ENCODE results near the gene ITSN1. TPM values are rescaled to one million over a fixed set of nuclear protein-coding genes. Genes with fewer than 3 reads are reported as not detected.

Gene ITSN1
- total RNA-seq, 2 donors from 2014 or later = 15.0 to 47.5 TPM

- Histone ChIP-seq H3K4me3 (no peak overlapping the region), H3K27me3 (no peaks in the 10 kb centered on the region), H3K4me1 (peaks cover 7% of the 10 kb centered on the region), H3K36me3 (replicated peaks in 1 of 2; ENCODE audit: insufficient read depth in 1 of 2, low read depth in 2 of 2) (peaks cover 0 to 8% of the 10 kb centered on the region in 2 donors), H3K9me3 (no peaks in the 10 kb centered on the region), H3K27ac (peak overlapping the region in 1 of 4 donors; percentile 54)
- intact Hi-C loops (cut with DNase I) = no loop called here
- ATAC-seq (no peak), DNase-seq (no peak)
- WGBS, 2 donors = 89 to 93% methylated on average over 3 of the region's 3 CpGs
- no peak for TF ChIP-seq POLR2A (IDR thresholded peaks at IDR 0.05)
- TF ChIP-seq, protein P1, sequence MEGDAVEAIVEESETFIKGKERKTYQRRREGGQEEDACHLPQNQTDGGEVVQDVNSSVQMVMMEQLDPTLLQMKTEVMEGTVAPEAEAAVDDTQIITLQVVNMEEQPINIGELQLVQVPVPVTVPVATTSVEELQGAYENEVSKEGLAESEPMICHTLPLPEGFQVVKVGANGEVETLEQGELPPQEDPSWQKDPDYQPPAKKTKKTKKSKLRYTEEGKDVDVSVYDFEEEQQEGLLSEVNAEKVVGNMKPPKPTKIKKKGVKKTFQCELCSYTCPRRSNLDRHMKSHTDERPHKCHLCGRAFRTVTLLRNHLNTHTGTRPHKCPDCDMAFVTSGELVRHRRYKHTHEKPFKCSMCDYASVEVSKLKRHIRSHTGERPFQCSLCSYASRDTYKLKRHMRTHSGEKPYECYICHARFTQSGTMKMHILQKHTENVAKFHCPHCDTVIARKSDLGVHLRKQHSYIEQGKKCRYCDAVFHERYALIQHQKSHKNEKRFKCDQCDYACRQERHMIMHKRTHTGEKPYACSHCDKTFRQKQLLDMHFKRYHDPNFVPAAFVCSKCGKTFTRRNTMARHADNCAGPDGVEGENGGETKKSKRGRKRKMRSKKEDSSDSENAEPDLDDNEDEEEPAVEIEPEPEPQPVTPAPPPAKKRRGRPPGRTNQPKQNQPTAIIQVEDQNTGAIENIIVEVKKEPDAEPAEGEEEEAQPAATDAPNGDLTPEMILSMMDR (IDR thresholded peaks at IDR 0.05) = no peak
Measured at GRCh38 chr21:33898586-33898985, 256.3 kb downstream of the ITSN1 start.

- H3K36me3 ChIP-seq (replicated peaks in 1 of 2; ENCODE audit: insufficient read depth in 1 of 2, low read depth in 2 of 2) = peaks cover 0 to 14% of the 10 kb centered on the region in 2 donors
- TF ChIP-seq, protein P1 (IDR thresholded peaks at IDR 0.05) = no peak
- no peak for TF ChIP-seq POLR2A (IDR thresholded peaks at IDR 0.05)
- H3K9me3 ChIP-seq = no peaks in the 10 kb centered on the region
- intact Hi-C loops (cut with DNase I) = no loop called here
- WGBS, 2 donors = 61 to 71% methylated on average over 5 of the region's 5 CpGs
- peak in 3 of 4 donors; percentile 24 to 43 (median 27) for DNase-seq
- peak; percentile 68 for ATAC-seq
- H3K27ac ChIP-seq = peak overlapping the region in 2 of 4 donors; percentile 13 to 54
- no peaks in the 10 kb centered on the region for H3K27me3 ChIP-seq
- peaks cover 7% of the 10 kb centered on the region for H3K4me1 ChIP-seq
- no peak overlapping the region for H3K4me3 ChIP-seq
Measured at GRCh38 chr21:33899199-33899598, 256.9 kb downstream of the ITSN1 start.

DNA sequence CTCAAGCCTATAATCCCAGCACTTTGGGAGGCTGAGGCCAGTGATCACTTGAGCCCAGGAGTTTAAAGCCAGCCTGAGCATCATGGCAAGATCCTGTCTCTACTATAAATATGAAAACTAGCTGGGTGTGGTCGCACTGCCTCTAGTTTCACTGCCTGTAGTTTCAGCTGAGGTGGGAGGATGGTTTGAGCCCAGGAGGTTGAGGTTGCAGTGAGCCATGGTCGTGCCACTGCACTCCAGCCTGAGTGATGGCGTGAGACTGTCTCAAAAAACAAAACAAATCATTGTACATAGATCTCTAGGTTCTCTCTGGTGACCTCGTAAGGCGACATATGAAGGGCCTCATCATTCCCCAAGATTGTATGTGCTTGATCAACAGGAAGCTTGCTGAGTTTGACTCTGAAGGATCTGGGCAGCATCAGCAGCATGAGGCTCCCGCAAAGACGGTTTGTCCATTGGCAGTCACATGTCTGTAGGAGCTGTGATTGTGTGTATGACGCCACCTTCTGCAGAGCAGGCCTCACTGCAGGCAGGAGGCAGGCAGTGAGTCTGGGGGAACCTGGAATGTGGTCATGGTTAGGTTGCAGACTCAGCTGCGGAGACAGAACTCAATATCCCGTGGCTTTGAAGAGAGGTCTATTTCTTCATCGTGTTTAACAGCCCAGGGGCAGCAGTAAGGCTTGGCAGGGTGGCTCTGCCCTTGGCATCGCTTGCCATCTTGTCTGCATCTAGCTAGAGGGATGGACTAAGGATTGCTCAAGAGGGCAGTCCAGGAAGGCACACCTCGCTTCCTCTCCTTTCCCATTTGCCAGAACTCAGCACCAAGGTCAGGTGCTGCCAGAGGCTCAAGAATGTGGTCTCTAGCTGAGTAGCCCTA is 259.3 kb downstream of the ITSN1 start:
- no peak for TF ChIP-seq POLR2A (IDR thresholded peaks at IDR 0.05)
- TF ChIP-seq, protein P1 (IDR thresholded peaks at IDR 0.05) = peak in 3 of 7 experiments; percentile 12 to 24 (median 16)

GRCh38 chr21:33902349-33902748 is 260.0 kb downstream of the ITSN1 start:
- Histone ChIP-seq H3K4me1 (no peaks in the 10 kb centered on the region), H3K4me3 (no peak overlapping the region), H3K27ac (no peak overlapping the region), H3K9me3 (no peaks in the 10 kb centered on the region), H3K36me3 (replicated peaks in 1 of 2; ENCODE audit: insufficient read depth in 1 of 2, low read depth in 2 of 2) (peaks cover 4 to 35% of the 10 kb centered on the region in 2 donors), H3K27me3 (no peaks in the 10 kb centered on the region)
- ATAC-seq (no peak), DNase-seq (no peak)
- TF ChIP-seq, protein P1 (IDR thresholded peaks at IDR 0.05) = no peak
- no peak for TF ChIP-seq POLR2A (IDR thresholded peaks at IDR 0.05)
- WGBS, 2 donors = 89 to 93% methylated on average over 4 to 6 of the region's 6 CpGs
- intact Hi-C loops (cut with DNase I) = no loop called here

More for the DNA sequence above, 259.3 kb downstream of the ITSN1 start:
- H3K27me3 ChIP-seq = no peaks in the 10 kb centered on the region
- H3K4me1 ChIP-seq = no peaks in the 10 kb centered on the region
- H3K4me3 ChIP-seq = no peak overlapping the region
- no peaks in the 10 kb centered on the region for H3K9me3 ChIP-seq
- DNase-seq (peak in 2 of 4 donors; percentile 34), ATAC-seq (peak; percentile 60)
- peaks cover 0 to 28% of the 10 kb centered on the region in 2 donors for H3K36me3 ChIP-seq (replicated peaks in 1 of 2; ENCODE audit: insufficient read depth in 1 of 2, low read depth in 2 of 2)
- H3K27ac ChIP-seq = no peak overlapping the region
- 76 to 86% methylated on average over 6 to 13 of the region's 13 CpGs for WGBS, 2 donors
- intact Hi-C loops (cut with DNase I) = no loop called here

Measured in body of pancreas (tissue), 4 donors.